GM12865 (cell line): ENCODE results near the gene CFAP119.
A peak's percentile ranks its signal among the peaks of the same experiment; 100 is the strongest.

Experiments used
- DNase-seq: peaks from one replicate; pipeline ENCODE4 v3.0.0; 2010; ENCODE audit warnings: low read depth
- H3K4me3 ChIP-seq: 2 replicates; pipeline ENCODE4 v1.5.1; 2011; ENCODE audit warnings: mild to moderate bottlenecking, low read depth, low read length, control low read depth
- TF ChIP-seq, protein P1 (sequence below): IDR thresholded peaks from 2 replicates; pipeline ENCODE4 v1.5.1; 2011; ENCODE audit warnings: low read length, control low read depth, low read depth, inconsistent platforms; ENCODE audit not compliant: insufficient read depth; ENCODE audit errors: missing control alignments

The CFAP119 gene

GRCh38 chr16:30779596-30779995 is 17.7 kb upstream of the CFAP119 start:
- DNase-seq: no peak
- TF ChIP-seq, protein P1, sequence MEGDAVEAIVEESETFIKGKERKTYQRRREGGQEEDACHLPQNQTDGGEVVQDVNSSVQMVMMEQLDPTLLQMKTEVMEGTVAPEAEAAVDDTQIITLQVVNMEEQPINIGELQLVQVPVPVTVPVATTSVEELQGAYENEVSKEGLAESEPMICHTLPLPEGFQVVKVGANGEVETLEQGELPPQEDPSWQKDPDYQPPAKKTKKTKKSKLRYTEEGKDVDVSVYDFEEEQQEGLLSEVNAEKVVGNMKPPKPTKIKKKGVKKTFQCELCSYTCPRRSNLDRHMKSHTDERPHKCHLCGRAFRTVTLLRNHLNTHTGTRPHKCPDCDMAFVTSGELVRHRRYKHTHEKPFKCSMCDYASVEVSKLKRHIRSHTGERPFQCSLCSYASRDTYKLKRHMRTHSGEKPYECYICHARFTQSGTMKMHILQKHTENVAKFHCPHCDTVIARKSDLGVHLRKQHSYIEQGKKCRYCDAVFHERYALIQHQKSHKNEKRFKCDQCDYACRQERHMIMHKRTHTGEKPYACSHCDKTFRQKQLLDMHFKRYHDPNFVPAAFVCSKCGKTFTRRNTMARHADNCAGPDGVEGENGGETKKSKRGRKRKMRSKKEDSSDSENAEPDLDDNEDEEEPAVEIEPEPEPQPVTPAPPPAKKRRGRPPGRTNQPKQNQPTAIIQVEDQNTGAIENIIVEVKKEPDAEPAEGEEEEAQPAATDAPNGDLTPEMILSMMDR: no peak
- no peak overlapping the region for H3K4me3 ChIP-seq

DNA sequence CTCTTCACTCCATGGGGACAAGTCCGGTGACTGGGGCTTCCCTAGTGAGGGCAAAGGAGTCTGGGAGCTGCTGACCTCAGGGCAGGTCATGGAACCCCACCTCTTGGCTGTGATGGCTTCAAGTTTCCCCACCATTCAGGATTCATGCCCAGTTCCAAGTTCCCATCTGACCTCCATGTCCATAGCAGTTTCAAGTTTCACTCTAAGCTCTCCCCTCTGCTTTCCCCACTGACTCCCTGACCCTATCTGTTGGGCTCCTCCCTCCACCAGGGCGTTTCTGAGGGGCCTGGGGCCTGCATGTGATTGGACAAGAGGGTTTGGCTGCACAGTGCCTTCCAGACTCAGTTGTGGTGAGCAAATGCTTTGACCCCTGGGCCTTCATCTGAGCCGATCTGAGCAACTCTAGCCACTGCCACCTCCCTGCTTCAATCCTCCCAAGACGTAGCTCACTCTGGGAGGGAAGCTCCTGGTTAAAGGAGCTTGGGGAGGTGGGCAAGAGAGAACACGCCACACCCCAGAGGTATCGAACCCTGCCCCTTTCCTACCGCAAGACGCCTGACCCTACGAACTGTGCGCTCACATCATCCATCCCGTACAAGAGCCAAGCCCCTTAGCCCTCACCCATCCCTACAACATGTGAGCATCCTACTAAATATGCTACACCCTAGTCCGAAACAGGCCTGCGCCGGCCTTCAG is 16.8 kb upstream of the CFAP119 start:
- no peak overlapping the region for H3K4me3 ChIP-seq
- peak; percentile 1 for DNase-seq
- TF ChIP-seq, protein P1: no peak

DNA sequence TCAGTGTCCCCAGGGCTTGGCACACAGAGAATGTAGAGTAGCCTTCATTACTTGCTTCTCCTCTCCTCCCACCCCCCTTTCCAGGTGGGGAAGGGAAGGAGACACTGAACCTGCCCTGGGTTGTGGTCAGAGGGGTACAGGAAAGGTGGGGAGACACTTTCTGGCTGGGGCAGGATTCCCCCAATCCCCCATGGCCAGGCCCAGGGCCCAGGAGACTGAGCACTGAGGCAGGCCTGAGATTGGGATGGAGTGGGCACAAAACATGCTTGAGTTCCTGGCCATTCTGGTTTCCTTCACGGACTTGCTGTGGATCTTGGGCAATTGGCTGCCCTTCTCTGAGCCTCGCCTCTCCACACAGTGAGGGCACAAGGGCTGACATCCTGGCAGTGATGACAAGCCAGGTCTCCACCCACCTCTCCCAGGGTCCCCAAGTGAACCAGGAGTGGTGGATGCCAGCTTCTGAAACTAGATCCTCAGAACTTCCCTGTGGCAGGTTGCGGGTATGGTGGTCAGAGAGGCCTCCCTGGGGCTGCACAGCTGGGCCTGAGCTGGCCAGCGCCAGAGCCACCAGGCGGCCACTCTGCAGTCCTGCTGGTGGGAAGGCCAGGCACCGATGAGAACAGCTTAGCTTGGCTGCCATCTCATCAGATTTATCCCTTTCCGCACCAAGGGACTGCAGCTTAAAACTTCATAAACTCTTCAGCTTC is 15.9 kb upstream of the CFAP119 start:
- DNase-seq: no peak
- TF ChIP-seq, protein P1: no peak
- H3K4me3 ChIP-seq: no peak overlapping the region

GRCh38 chr16:30775392-30776188 is 13.7 kb upstream of the CFAP119 start:
- peak; percentile 73 for DNase-seq
- TF ChIP-seq, protein P1: no peak
- H3K4me3 ChIP-seq: peak overlapping the region; percentile 55

DNA sequence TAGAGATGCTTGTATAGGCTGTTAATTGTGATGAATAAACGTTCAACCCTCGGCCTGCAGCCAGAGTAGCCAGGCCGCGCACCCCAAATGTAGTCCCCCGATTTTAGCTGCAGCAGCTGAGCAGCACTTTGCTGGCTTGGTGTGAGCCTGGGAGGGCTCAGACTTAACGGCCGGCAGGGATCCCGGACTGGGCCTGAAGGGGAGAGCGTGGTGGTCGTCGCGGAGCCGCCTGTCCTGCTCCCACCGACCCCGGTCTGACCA is 13.2 kb upstream of the CFAP119 start:
- DNase-seq: no peak
- TF ChIP-seq, protein P1: no peak
- peak overlapping the region; percentile 55 for H3K4me3 ChIP-seq

- DNase-seq: no peak
- no peak overlapping the region for H3K4me3 ChIP-seq
- TF ChIP-seq, protein P1: no peak
Observed at GRCh38 chr16:30774367-30775130, 12.7 kb upstream of the CFAP119 start.
